ENCODE data around the gene MTERF4.

MTERF4 gene

DNA sequence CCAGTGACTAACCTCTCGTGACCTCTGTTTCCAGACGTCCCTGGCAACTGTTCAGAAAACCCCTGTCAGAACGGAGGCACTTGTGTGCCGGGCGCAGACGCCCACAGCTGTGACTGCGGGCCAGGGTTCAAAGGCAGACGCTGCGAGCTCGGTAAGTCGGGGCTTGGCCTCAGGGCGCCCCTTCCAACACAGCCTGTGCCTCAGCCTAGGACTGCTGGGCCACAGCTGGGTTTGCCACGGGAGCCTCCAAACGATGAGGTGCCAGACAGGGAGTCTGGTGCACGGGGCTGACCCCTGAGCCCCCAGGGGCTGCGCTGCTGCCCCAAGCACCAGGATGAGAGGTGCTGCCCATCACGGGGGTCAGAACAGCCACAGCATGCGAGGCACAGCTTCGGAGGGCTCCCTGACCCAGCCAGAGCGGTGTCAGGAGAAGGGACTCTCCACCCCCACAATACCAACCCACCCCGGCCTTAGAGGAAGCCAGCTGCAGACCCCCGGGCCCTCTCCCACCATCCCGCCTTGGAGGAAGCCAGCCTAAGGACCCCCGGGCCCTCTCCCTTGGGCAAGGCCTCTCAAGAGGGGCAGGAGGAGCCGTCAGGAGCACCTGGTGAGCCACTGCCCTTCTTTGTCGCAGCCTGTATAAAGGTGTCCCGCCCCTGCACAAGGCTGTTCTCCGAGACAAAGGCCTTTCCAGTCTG, 20.3 kb downstream of the MTERF4 start:
- no peak overlapping the region for H3K4me3 ChIP-seq (ENCODE audit: low read depth, low read length)
- in situ Hi-C loops (cut with HindIII; ENCODE audit: low sequenced_read_pairs), result no loop called here
- TF ChIP-seq, protein P1, sequence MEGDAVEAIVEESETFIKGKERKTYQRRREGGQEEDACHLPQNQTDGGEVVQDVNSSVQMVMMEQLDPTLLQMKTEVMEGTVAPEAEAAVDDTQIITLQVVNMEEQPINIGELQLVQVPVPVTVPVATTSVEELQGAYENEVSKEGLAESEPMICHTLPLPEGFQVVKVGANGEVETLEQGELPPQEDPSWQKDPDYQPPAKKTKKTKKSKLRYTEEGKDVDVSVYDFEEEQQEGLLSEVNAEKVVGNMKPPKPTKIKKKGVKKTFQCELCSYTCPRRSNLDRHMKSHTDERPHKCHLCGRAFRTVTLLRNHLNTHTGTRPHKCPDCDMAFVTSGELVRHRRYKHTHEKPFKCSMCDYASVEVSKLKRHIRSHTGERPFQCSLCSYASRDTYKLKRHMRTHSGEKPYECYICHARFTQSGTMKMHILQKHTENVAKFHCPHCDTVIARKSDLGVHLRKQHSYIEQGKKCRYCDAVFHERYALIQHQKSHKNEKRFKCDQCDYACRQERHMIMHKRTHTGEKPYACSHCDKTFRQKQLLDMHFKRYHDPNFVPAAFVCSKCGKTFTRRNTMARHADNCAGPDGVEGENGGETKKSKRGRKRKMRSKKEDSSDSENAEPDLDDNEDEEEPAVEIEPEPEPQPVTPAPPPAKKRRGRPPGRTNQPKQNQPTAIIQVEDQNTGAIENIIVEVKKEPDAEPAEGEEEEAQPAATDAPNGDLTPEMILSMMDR (IDR thresholded peaks at IDR 0.05; ENCODE audit: low read depth, low read length), result no peak
- no peak for DNase-seq (ENCODE audit: low read depth, low spot score)

- no peak for DNase-seq (ENCODE audit: low read depth, low spot score)
- in situ Hi-C loops (cut with HindIII; ENCODE audit: low sequenced_read_pairs), result no loop called here
- TF ChIP-seq, protein P1 (IDR thresholded peaks at IDR 0.05; ENCODE audit: low read depth, low read length), result no peak
- no peak overlapping the region for H3K4me3 ChIP-seq (ENCODE audit: low read depth, low read length)
These were observed 20.9 kb downstream of the MTERF4 start for GRCh38 chr2:241081190-241081642.

DNA sequence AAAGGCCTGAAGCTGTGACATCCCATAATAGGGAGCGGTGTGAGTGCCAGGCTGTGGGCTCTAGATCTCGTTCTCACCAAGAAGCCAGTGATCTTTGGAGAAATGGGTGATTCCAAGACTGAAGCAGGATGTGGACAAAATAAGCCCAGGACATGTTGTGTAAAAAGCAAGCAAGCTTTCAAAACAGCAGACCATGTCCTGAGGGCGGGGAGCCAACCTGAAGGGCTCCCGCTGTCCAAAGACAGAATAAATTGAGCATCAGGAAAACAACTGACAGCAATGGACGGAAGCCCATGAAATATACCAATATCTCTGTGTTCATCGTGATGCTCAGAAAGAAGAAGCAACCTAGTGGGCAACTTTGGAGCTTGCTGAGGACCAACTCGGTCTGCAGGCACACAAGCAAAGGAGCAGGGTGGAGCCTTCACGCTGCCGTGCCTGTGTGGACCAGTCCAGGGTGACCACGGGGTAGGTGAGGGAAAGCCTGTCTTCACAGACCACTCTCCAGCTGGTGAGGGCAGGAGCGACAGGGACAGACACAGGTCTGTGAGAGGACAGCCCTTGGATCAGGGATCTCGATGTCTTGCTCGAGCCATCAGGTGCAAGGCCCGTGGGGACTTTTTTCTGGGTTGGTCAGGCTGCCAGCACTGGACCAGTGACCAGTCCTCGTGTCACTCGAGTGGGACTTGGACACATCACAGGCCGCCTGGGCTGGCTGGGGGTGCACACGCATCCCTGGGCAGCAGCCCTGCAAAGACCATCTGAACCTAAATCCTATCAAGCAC, 21.5 kb downstream of the MTERF4 start:
- TF ChIP-seq, protein P1 (IDR thresholded peaks at IDR 0.05; ENCODE audit: low read depth, low read length), result no peak
- no peak for DNase-seq (ENCODE audit: low read depth, low spot score)
- in situ Hi-C loops (cut with HindIII; ENCODE audit: low sequenced_read_pairs), result no loop called here
- H3K4me3 ChIP-seq (ENCODE audit: low read depth, low read length), result no peak overlapping the region

DNA sequence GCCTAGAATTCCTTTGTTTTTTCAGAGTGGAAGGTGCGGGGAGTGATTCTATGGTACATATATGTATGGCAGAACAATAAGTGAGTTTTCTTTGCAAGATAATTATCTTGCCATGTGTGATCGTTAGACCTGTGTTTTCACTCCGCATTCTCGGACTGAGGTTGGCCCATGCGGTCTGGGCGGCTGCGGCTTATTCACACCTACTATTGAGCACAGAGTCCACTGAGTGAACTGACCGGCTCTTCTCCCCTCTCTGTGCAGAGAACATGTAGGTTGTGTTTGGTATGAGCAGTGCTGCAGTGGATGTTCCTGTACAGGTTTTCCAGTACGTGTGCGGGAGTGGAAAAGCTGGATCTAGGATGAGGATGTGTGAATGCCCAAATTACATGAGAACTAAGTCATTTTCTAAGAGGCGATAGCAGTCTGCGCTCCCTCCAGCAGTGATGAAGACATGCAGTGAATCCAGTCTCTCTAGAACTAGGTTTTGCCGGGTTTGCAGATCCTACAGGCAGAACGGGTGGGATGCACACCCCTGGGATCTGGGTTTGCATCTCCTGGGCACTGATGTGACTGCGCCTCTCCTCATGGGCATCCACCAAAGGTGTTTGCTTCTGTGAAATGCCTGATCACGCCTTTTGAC, 27.1 kb downstream of the MTERF4 start:
- H3K4me3 ChIP-seq (ENCODE audit: low read depth, low read length), result no peak overlapping the region
- no peak for DNase-seq (ENCODE audit: low read depth, low spot score)
- TF ChIP-seq, protein P1 (IDR thresholded peaks at IDR 0.05; ENCODE audit: low read depth, low read length), result no peak
- in situ Hi-C loops (cut with HindIII; ENCODE audit: low sequenced_read_pairs), result no loop called here

DNA sequence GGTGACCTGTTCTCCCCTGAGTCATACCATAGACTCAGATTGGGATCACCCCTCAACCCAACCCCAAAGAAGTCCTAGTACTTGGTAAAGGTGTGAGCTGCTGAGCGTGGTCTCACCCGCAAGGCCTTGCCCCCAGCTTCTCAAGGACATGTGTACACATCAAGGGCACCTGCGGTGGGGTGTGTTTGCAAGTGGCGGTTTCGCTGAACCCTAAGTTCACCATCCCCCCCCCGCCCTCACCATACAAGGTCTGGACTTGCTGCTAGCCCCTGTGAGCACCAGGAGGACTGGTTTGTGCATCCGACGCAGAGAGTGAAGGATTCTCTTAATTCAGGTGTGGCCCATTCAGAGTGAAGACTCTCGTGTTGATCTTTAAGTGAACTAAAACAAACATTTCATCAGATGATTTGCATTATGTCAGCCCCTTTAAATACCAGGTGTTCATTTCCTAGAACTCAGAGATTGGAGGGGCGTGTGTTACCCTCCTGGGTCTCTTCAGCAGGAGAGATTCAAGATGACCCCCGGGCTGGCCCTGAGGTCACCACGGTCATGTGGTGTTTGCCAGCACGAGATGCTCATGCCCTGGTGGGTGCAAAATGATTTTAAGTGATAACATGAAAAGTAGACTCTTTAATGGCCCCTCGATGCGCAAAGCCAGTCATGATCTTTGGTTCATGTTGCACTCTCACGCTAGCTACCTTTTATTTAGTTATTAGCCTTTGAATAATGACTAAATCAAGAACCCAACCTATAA, 27.8 kb downstream of the MTERF4 start:
- DNase-seq (ENCODE audit: low read depth, low spot score), result no peak
- no peak overlapping the region for H3K4me3 ChIP-seq (ENCODE audit: low read depth, low read length)
- in situ Hi-C loops (cut with HindIII; ENCODE audit: low sequenced_read_pairs), result no loop called here
- TF ChIP-seq, protein P1 (IDR thresholded peaks at IDR 0.05; ENCODE audit: low read depth, low read length), result no peak

Data from astrocyte of the spinal cord (primary cell).